Vagina (tissue), 2 donors: ENCODE data around the gene AP3B2. TPM values are rescaled to one million over a fixed set of nuclear protein-coding genes. Genes with fewer than 3 reads are reported as not detected.

Experiments used
- DNase-seq, 2 donors: peaks; one replicate each; pipeline ENCODE4 v3.0.0-alpha.2; 2017; ENCODE audit errors: extremely low spot score in 2 of 2
- H3K27ac ChIP-seq: fragments of 200-600 bp; sonication (generic); one replicate; pipeline ENCODE4 v1.5.1; 2019
- H3K27me3 ChIP-seq: fragments of 200-600 bp; sonication (generic); one replicate; pipeline ENCODE4 v1.5.1; 2019
- H3K36me3 ChIP-seq, 2 donors: fragments of 200-600 bp; sonication (generic); one replicate each; pipeline ENCODE4 v1.5.1; 2017 to 2019
- H3K4me1 ChIP-seq: fragments of 200-600 bp; sonication (generic); one replicate; pipeline ENCODE4 v1.5.1; 2019
- H3K4me3 ChIP-seq, 2 donors: fragments of 200-600 bp; sonication (generic); 1 replicate in 1 of 2; 2 replicates in 1 of 2; pipeline ENCODE4 v1.5.1; 2016 to 2019
- H3K9me3 ChIP-seq: fragments of 200-600 bp; sonication (generic); one replicate; pipeline ENCODE4 v1.5.1; 2019
- POLR2A ChIP-seq, 2 donors: fragments of 450-650 bp; IDR thresholded peaks; one replicate each; pipeline ENCODE4 v1.6.1; 2017; ENCODE audit warnings: antibody characterized with exemption in 2 of 2, mild to moderate bottlenecking in 2 of 2, moderate library complexity in 2 of 2
- POLR2AphosphoS5 ChIP-seq, 2 donors: sonication (generic); formaldehyde crosslinking; IDR thresholded peaks; one replicate each; pipeline ENCODE4 v1.9.0; 2017; ENCODE audit warnings: antibody characterized with exemption in 2 of 2, mild to moderate bottlenecking in 2 of 2, low read depth in 1 of 2; ENCODE audit not compliant: insufficient read depth in 1 of 2
- intact Hi-C: fragments of 100-400 bp; cut with DNase I; formaldehyde crosslinking; loops from one replicate; pipeline ENCODE4 v1.15.1; 2023
- total RNA-seq: library from RNA; depleted of rRNA; stranded (reverse); fragments of >200 nt; gene quantifications from one replicate; pipeline ENCODE4 v1.2.3, GENCODE V29; 2016
- TF ChIP-seq, protein P1 (sequence below), 3 experiments: fragments of 450-650 bp in 2 of 3; fragments of 200-600 bp in 1 of 3; sonication (generic) in 1 of 3; IDR thresholded peaks; one replicate each; pipeline ENCODE4 v1.5.1; 2017 to 2019; ENCODE audit warnings: antibody characterized with exemption in 3 of 3, mild to moderate bottlenecking in 2 of 3, moderate library complexity in 2 of 3

The AP3B2 gene
- total RNA-seq, 1 donor from 2014 or later, result 3.7 TPM

GRCh38 chr15:82650046-82650670 is 59.5 kb downstream of the AP3B2 start:
- DNase-seq, result no peak
- H3K4me3 ChIP-seq, result no peak overlapping the region
- TF ChIP-seq, protein P1, sequence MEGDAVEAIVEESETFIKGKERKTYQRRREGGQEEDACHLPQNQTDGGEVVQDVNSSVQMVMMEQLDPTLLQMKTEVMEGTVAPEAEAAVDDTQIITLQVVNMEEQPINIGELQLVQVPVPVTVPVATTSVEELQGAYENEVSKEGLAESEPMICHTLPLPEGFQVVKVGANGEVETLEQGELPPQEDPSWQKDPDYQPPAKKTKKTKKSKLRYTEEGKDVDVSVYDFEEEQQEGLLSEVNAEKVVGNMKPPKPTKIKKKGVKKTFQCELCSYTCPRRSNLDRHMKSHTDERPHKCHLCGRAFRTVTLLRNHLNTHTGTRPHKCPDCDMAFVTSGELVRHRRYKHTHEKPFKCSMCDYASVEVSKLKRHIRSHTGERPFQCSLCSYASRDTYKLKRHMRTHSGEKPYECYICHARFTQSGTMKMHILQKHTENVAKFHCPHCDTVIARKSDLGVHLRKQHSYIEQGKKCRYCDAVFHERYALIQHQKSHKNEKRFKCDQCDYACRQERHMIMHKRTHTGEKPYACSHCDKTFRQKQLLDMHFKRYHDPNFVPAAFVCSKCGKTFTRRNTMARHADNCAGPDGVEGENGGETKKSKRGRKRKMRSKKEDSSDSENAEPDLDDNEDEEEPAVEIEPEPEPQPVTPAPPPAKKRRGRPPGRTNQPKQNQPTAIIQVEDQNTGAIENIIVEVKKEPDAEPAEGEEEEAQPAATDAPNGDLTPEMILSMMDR (IDR thresholded peaks at IDR 0.05), result no peak
- no peak for TF ChIP-seq POLR2A (IDR thresholded peaks at IDR 0.05)
- no peak for TF ChIP-seq POLR2AphosphoS5 (IDR thresholded peaks at IDR 0.05; ENCODE audit: insufficient read depth in 1 of 2, low read depth in 1 of 2)
- no peak overlapping the region for H3K27ac ChIP-seq
- H3K27me3 ChIP-seq, result no peaks in the 10 kb centered on the region
- H3K4me1 ChIP-seq, result peaks cover 32% of the 10 kb centered on the region
- H3K9me3 ChIP-seq, result no peaks in the 10 kb centered on the region
- no peaks in the 10 kb centered on the region for H3K36me3 ChIP-seq
- intact Hi-C loops, result no loop called here

DNA sequence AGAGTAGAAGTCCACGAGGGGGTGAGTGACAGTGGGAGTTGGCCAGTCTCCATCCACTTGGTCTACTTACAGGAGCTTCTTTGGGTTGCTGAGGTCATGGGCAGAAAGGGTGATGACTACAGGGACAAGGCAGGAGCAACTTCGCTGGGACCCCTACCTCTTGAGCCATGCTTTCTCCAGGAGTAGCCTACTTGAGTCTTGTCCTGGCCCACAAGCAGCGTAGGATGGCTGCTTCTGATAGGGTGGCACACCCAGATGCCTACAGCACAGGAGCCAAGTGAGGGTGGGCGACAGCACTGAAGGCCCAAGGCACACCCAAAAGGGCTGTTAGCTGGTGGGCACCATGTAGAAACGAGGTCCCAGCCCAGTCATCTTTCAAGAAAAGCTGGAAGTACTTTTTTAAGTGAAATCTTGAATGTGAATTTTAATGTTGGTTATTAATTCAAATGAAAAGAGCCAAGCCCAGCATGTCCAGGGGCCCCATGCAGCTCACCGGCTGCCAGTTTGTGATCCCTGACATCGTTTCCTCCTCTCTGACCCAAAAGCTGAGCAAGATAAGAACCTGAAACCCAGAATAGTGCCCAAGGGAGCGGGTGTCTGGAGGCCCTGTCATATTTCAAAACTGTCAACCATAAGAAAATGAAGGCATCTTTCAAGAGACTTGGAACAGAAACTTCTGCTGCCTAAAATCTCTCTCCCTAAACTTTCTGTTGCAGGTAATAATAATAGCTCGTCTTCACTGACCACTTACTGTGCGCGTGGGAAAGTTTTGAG is 60.3 kb downstream of the AP3B2 start:
- no peak for TF ChIP-seq POLR2A (IDR thresholded peaks at IDR 0.05)
- TF ChIP-seq, protein P1 (IDR thresholded peaks at IDR 0.05), result no peak
- no peak for TF ChIP-seq POLR2AphosphoS5 (IDR thresholded peaks at IDR 0.05; ENCODE audit: insufficient read depth in 1 of 2, low read depth in 1 of 2)
- no peaks in the 10 kb centered on the region for H3K36me3 ChIP-seq
- intact Hi-C loops, result no loop called here
- H3K4me3 ChIP-seq, result no peak overlapping the region
- H3K9me3 ChIP-seq, result no peaks in the 10 kb centered on the region
- H3K27me3 ChIP-seq, result no peaks in the 10 kb centered on the region
- no peak for DNase-seq
- no peak overlapping the region for H3K27ac ChIP-seq
- peaks cover 32% of the 10 kb centered on the region for H3K4me1 ChIP-seq

- Histone ChIP-seq H3K27me3 (no peaks in the 10 kb centered on the region), H3K9me3 (no peaks in the 10 kb centered on the region), H3K4me3 (peak overlapping the region; percentile 54 to 70), H3K4me1 (peaks cover 32% of the 10 kb centered on the region), H3K36me3 (no peaks in the 10 kb centered on the region), H3K27ac (peak overlapping the region; percentile 79)
- peak in 1 of 2 donors; percentile 47 for TF ChIP-seq POLR2AphosphoS5 (IDR thresholded peaks at IDR 0.05; ENCODE audit: insufficient read depth in 1 of 2, low read depth in 1 of 2)
- no peak for TF ChIP-seq POLR2A (IDR thresholded peaks at IDR 0.05)
- TF ChIP-seq, protein P1 (IDR thresholded peaks at IDR 0.05), result no peak
- DNase-seq, result no peak
- intact Hi-C loops, result no loop called here
These were observed 61.2 kb downstream of the AP3B2 start for GRCh38 chr15:82648257-82649103.

- DNase-seq, result no peak
- Histone ChIP-seq H3K36me3 (no peaks in the 10 kb centered on the region), H3K9me3 (no peaks in the 10 kb centered on the region), H3K4me1 (peaks cover 32% of the 10 kb centered on the region), H3K27ac (peak overlapping the region; percentile 79), H3K27me3 (no peaks in the 10 kb centered on the region), H3K4me3 (peak overlapping the region; percentile 54 to 70)
- intact Hi-C loops, result no loop called here
- TF ChIP-seq POLR2AphosphoS5 (IDR thresholded peaks at IDR 0.05; ENCODE audit: insufficient read depth in 1 of 2, low read depth in 1 of 2) (no peak), POLR2A (IDR thresholded peaks at IDR 0.05) (no peak)
- TF ChIP-seq, protein P1 (IDR thresholded peaks at IDR 0.05), result no peak
These were observed 61.8 kb downstream of the AP3B2 start for GRCh38 chr15:82647835-82648256.
